ENCODE data around the gene BACH2.
A peak's percentile ranks its signal among the peaks of the same experiment; 100 is the strongest.
"Not testable (repeated sequence)": the region's sequence is repeated elsewhere in the genome, so short reads cannot be mapped to it uniquely, and the experiment has no call there.

BACH2 gene

DNA sequence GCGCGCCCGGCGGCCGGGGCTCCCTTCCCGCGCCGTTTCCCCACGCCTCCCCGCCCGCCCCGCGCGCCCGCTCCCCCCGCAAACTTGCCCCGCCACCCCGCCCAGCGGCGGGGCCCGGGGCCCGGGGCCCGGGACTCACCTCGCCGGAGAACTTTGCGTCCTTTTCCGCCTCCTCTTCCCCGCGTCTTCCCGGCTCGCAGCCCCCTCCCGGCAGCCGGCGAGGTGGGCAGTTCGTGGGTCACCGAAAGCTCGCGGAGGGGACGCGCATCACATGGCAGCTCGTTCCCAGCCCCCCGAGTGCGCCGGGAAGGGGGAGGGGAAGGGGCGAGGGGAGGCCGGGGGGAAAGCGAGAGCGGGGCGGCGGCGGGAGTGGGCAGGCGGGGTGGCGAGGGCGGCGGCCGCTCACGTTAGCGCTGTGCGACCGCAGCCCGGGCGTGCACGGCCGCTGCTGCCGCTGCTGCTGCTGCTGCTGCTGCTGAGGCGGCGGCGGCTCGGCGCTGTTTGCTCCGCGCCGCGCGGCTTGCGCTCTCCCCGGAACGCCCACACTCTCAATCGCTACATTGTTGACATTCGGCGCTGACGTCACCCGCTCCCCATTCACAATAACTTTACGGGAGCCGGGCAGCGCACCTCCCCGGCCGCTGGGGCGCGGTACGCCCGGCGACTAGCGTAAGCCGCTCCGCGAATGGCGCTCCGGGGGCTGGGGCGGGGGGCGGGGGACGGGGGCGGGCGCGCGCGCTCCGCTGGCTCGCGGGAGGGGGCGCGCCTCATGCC is at the start of gene BACH2:
TSS of gene BACH2 (minus strand) at position 503 of the 774 bp plus-strand sequence. CDS start 287,999 bp downstream, outside the sequence.
- DNase-seq: peak; percentile 87

DNA sequence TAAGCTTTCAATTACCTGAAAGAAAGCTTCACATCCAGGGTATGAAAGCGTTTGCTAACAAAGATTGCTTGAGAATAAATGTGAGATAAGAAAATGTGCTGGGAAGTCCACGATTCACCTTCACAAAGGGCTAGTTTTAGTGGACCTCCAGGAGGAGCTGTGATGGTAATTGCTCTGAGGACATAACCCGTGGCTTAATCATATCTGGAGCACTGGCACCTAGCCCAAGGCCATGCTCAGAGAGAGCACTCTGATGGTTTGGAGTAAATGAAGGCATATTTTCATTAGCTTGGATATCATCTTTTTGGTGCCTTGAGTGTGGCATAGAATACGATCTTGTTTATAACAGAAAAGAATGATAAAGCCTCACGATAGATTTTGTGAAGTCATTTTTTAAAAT is 46.9 kb upstream of the BACH2 start:
- DNase-seq: no peak

DNA sequence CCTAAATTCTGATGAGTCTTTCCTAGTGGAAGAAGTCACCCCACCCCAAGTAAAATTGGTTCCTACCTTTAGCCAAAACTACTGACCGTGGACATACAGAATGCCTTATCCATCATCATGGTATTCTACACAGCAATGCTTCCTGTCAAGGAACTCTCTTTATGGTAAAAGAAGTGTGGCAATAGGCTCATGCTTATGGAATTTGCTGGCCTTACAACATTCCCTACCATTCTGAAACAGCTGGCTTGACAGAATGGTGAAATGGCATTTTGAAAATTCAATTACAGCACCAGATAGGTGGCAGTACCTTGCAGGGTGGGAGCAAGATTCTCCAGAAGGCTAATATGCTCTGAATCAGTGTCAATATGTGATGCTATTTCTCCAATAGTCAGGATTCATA is 41.8 kb upstream of the BACH2 start:
- no peak for DNase-seq

DNA sequence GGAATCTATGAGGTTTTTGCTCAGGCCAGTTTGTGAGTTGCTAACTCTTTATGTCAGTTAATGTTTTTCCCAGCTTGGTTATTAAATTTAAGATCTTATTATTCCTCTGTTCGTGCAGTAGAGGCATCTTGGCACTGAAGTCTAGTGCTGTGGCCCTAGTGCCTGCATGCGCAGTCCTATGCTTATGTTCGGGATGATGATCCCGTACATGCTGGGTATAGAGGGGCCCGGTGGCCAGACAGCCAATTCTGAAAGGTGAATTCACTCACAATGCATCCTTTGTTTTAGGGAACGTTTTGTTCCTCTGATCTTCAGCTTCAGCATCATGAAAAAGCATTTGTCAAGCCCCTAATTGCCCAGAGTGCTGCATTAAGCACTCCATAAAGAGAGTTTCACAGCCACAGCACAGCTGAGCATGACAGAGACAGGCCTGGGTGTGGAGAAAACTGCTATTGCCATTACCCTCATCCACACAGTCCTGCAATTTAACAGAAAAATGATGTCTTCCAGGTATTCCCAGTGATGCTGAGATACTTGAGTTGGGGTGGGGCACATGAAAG is 39.8 kb upstream of the BACH2 start:
- no peak for DNase-seq

DNA sequence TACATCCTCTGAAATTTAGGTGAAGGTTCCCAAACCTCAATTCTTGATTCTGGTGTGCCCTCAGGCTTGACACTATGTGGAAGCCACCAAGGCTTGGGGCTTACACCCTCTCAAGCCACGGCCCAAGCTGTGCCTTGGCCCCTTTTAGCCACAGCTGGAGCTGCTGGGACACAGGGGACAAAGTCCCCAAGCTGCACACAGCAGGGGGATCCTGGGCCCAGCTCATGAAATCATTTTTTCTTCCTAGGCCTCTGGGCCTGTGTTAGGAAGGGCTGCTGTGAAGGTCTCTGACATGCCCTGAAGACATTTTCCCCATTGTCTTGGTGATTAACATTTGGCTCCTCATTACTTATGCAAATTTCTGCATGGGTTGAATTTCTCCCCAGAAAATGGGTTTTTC is 37.3 kb upstream of the BACH2 start:
- DNase-seq: no peak

DNA sequence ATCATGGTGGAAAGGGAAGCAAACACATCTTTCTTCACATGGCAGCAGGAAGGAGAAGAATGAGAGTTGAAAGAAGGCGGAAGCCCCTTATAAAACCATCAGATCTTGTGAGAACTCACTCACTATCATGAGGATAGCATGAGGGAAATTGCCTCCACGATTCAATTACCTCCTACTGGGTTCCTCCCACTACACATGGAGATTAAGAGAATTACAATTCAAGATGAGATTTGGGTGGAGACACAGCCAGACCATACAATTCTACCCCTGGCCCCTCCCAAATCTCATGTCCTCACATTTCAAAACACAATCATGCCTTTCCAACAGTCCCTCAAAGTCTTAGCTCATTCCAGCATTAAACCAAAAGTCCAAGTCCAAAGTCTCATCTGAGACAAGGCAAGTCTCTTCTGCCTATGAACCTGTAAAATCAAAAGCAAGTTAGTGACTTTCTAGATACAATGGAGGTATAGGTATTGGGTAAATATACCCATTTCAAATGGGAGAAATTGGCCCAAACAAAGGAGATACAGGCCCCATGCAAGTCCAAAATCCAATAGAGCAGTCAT is 36.4 kb upstream of the BACH2 start:
- not testable (repeated sequence) for DNase-seq

DNA sequence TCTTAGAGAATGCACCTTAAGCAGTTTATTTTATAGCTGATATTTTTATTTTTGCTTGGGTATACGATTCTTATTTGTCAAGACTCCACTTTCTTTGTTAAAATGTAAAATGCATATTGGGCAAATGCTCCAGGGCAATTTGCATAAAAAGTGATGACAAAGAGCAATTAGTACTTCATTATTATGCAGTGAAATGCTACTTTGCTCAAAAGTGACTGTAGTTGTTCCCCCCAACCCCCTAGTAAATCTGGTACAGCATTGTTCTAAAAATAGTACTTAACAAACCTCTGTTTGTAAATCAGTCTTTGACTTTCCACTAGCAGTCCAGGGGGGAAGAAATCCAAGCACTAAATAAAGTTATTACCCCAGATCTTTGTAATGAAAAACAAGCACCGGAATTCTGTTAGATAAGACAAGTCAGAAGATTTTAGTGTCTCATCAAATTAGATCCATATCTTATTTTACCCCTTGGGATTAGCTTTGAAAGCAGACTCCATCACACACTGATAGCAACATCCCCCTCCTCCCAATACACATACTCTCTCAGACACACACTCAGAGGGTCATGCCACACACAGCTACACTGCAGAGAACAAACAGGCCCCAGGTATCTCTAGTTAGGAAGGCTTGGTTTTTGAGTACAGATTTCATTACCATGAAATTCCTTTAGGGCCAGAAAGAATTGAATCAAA is 32.9 kb upstream of the BACH2 start:
- no peak for DNase-seq

DNA sequence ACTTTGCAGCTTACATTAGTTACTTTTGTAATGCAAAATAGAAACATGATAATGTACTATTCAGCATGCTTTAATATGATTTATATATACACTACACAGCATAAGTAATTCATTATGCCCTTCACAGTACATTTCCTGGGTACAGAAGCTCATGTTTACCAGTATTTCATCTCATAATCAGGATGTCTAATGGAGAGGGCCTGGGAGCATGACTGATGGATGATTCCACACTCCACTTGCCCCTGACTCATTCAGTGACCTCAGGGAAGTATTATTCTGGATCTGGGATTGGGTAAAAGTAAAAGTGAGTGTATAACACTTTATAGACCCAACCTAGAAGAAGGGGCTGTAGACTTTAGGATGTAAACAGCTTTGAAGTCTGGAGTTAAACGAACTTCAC is 31.4 kb upstream of the BACH2 start:
- no peak for DNase-seq

DNA sequence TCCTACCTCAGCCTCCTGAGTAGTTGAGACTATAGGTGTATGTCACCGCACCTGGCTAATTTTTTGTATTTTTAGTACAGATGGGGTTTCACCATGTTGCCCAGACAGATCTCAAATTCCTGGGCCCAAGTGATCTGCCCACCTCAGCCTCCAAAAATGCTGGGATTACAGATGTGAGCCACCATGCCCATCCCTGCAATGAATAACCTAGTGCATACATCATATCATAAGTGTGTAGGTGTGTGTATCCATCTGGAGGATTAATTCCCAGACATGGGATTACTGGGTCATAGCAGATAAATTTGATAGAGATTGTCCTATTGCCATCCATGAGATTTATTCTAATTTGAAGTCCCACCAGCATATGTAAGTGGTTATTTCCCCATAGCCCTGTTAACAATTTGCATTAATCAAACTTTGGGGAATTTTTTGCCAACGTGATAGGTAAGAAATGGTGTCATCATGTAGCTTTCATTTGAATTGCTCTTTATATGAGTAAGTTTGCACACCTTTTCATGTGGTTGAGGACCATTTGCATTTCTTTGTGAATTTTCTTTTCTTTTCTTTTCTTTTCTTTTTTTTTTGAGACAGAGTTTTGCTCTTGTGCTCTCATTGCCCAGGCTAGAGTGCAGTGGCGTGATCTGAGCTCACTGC is 29.9 kb upstream of the BACH2 start:
- no peak for DNase-seq

DNA sequence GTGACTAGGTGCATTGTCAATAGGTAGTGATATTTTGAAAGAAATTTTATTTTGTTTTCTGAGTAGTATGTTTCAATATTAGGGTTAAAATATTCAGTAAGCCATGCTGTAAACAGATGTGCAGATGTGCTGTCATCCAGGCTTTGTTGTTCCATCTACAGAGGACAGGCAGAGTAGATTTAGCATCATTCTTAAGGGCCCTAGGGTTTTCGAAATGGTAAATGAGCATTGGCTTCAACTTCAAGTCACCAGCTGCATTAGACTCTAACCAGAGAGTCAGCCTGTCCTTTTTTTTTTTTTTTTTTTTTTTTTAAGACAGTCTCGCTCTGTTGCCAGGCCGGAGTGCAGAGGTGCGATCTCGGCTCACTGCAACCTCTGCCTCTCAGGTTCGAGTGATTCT is 27.1 kb upstream of the BACH2 start:
- DNase-seq: no peak

DNA sequence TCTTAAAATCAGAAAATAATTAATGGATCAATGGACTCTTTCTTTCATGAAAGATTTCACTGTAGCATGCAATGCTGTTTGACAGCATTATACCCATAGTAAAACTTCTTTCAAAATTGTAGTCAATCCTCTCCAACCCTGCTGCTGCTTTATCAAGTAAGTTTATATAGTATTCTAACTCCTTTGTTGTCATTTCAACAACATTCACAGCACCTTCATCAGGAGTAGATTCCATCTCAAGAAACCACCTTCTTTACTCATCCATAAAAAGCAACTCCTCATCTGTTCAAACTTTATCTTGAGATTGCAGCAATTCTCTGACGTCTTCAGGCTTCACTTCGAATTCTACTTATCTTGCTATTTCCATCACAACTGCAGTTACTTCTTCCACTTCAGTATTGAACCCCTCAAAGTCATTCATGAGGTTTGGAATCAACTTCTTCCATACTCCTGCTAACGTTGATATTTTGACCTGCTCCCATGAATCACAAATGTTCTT is 26.4 kb upstream of the BACH2 start:
- no peak for DNase-seq

DNA sequence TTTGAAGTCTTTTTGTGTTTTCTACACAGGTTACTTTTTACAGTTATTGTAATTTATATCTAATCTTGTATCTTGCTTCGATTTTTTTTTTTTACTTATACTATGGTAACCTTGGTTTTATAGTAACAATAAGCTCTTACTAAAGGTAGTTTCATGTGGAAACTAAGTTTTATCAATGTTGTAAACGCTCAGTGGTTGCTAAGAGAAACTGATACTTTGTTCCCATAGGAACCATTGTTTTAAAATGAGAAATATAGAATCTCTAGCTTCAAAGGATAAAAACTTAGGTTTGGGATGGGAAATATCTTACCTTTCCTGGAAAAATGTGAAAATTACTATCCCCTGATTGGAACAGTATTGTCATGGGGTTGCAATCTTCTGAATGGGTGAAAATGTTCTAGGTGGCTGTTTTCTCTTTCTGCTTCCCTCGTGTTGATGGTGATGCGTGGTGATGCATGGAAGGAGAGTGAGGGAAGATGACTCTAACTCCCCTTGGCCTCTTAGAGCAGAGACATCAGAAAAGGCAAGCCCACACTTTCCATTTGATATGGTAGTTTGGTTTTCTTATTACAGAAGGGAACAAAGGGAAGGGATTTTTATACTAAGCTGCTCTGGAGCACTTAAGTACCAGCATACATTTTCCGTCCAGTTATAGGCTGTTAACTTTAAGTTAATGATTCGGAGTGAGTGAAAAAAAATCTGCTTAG is 23.5 kb upstream of the BACH2 start:
- DNase-seq: no peak

DNA sequence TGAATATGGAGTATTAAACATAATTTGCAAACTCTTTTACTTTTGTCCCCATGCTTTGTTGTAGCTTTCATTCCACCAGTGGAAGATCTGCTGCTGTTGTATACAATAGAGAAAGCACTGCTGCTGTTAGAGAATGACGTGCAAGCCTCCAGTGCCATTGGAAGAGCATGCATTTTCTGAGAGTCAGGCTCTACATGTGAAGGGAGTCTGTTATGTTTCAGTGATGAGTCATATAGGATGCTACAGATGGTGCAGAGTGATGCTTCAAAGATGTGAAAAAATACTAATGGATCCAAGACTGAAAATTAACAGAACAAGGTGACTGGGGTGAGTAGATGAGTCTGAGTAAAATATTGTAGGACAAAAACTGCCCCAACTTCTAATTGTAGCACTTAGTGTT is 22.4 kb upstream of the BACH2 start:
- DNase-seq: peak; percentile 49

DNA sequence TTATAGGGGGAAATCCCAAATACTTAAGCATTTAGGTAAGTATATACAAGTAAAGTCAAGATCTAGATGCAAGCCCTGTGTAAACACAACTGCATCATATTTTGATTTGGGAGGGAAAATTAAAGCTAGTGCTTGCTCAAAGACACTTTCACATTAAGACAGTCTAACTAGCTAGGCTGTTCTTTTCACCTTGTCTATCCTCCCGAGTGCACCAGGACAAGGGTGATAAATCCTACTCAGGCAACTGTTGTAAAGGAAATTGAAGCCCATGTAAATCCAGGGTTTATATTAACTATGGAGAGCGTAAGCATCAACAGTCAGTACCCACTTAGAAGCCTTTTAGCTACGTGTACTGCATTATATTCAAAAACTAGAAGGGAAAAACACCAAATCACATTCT is 19.3 kb upstream of the BACH2 start:
- DNase-seq: no peak

DNA sequence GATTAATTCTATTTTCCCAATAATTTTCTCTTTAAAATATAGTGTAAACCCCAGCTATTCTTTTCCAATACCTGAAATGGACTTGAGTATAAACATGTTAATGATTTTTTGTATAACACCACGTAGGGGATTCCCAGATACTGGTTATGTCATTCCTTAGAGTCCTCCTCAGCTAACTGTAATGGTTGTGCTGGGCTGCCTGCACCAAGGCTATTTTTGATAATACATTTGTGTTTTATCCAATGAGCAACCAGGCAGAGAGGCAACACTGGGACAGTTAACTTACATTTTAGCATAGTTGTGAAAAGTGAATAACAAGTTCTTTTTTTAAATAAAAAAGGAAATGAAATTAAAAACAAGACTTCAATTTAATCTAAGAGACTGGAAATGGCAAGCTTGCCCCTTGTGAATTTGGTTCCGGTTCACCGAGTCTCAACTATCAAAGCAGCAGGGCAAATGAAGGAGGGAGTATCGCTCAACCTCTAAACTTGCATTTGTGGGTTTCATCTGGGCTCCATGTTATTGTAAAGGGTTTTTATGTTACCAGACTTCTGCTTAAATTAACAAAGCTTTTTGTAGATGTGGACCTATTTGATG is 18.8 kb upstream of the BACH2 start:
- DNase-seq: no peak

DNA sequence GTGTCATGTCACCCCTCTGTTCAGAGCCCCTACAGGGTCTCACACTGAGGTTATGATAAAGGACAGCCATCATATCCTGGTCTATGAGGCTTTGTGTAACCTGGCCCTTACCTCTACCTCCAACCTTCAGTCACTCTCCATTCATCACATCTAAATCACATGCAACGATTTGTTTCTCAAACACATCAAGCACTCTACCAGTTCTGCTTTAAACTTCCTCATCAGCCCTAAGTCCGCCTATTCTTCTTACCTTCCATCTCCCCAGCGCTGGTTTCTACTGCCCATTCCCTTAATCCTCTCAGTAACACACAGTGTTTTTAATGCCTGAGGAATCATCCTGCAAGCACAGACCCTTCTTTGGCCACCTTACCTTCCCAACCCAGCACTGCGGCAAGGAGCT is 17.9 kb upstream of the BACH2 start:
- no peak for DNase-seq

DNA sequence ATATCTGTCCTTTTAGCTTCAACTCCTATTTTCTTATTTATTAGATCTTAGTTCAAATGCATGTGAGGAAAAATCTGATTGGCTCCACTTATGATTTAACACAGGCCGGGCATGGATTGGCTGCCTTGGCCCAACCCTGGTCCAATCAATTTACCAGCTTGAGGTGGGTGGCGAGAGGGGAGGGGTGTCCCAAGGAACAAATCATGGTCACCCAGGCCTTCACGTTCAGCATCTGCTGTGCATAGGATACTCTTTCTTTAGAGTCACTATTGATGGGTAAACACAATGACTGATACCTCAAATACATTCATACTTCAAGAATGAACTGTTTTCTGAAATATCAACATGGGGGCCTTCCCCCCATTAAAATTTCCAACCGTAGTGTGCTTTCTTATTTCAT is 14.9 kb upstream of the BACH2 start:
- no peak for DNase-seq

DNA sequence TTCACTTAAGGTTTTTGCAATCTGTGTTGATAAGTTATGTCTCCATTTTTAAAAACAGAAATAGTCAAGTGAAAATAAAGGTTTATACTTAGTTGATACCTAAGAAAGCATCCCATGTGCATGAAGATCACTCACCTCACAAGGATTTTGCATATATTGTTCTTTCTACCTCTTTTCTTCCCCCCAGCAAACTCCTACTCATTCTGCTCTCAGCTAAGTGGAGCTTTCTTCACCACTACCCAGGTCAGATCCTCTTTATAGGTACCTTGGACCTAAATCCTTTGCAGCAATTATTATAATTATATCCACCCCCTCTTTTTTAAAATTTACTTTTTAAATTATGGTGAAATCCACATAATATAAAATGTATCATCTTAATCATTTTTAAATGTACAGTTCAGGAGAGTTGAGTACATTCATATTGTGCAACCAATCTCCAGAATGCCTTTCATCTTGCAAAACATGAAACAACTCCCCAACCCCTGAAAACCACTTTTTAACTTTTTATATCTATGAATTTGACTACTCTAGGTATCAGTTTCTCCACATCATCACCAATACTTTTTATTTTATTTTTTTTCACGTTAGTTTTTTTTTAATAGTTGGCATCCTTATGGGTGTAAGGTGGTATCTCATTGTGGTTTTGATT is 9.3 kb upstream of the BACH2 start:
- no peak for DNase-seq

DNA sequence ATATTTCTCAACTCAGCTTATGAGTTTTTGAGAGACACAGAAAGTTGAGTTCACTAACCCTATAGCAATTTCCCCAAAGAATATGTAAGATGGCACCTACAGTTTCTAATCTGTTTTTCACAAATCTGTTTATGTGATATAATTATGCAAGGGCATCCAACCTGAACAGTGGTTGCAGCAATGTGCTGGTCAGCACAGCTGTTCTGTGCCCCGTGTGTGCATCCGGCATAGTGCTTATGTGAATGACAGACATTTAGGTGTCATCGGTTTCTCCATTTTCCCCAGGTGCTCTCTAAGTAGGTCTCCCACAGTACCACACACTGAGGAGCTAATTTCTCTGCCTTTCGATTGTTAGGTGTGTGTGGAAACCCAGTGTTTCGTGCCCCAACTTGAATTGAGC is 7.7 kb upstream of the BACH2 start:
- DNase-seq: no peak

DNA sequence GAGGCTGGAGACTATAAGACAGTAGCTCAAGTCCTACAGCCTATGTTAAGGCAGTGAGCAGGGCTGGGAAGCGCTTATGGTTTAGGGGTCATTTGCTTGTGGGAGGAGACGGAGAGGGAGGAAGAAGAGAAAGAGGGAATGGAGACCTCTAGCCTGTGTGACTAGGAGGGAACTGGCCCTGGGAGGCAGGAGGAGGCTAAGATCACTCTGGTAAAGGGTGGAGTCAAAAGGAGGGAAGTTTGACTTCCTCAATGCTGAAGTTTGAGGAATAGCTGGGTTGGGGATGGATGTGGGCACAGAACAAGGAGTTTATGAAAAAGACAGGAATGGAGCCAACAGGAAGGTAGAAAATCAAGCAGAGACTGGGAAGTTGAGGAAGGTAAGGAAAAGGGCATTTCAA is 6.4 kb upstream of the BACH2 start:
- DNase-seq: no peak

DNA sequence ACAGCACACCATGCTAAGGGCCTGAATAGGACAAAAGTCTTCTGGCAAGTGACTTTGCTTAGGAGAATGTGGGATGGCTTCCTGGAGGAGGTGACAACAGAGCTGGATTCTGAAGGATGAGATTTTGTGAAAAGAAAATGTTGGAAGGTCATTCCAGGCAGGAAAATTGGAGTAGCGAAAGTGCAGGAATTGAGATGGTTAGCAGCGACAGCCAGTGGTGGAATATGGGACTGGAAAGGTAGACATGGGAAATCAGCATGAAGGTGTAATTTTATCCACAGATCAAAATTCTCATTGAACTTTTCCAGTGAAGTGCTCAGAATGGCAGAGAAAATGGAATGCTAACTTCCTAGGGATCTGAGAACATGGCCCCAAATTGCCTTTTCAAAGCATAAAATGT is 5.7 kb upstream of the BACH2 start:
- no peak for DNase-seq

DNA sequence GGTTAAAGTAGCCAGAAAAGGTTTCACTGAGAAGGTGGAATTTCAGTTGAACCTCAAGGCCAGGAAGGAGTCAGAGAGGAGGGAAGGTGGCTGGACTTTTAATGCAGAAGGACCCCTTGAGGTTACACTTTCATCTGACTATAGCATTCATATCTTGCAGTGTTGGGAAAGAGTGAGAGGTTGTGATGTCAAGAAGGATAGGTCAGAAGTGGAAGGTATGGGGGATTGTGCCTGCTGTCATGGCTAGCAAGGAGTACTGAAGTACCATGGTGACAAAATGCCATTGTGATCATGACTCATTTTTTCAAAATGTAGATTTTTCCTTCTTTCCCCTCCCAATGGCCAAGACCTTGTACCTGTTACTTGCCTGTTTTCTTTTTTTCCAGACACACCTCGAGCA is 5.2 kb upstream of the BACH2 start:
- DNase-seq: no peak
